ENCODE results near the gene USPL1.

USPL1 gene

DNA sequence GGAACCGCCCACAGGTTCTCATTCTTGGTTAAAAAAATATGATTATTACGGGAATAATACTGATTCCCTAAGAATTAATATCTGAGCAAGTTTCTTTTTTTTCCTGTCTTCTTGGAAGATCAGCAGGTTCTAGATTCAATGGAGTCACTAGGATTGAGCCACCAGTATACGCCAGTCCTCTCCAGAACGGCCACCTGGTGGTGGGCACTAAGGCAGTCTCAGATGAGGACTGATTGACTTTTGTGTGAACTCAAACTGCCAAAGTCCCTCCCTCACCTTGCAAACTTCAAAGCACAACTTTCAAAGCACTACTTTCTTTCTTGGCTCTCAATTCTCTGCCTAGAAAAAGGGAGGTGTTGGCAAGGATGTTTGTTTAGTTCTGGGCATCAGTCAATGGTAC lies 84.3 kb downstream of the USPL1 start:
- TF ChIP-seq, protein P1, sequence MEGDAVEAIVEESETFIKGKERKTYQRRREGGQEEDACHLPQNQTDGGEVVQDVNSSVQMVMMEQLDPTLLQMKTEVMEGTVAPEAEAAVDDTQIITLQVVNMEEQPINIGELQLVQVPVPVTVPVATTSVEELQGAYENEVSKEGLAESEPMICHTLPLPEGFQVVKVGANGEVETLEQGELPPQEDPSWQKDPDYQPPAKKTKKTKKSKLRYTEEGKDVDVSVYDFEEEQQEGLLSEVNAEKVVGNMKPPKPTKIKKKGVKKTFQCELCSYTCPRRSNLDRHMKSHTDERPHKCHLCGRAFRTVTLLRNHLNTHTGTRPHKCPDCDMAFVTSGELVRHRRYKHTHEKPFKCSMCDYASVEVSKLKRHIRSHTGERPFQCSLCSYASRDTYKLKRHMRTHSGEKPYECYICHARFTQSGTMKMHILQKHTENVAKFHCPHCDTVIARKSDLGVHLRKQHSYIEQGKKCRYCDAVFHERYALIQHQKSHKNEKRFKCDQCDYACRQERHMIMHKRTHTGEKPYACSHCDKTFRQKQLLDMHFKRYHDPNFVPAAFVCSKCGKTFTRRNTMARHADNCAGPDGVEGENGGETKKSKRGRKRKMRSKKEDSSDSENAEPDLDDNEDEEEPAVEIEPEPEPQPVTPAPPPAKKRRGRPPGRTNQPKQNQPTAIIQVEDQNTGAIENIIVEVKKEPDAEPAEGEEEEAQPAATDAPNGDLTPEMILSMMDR (IDR thresholded peaks at IDR 0.05; ENCODE audit: control extremely low read depth, extremely low read depth, low read depth, missing control alignments), result no peak
- DNase-seq (ENCODE audit: extremely low spot score), result no peak
- ChIA-PET POLR2A (no interaction called here), CTCF (interaction anchor here (2.5 kb wide), 1 partner anchor 33 kb away, joined by 6 read pairs; the partner anchor contains the start of gene ALOX5AP)

DNA sequence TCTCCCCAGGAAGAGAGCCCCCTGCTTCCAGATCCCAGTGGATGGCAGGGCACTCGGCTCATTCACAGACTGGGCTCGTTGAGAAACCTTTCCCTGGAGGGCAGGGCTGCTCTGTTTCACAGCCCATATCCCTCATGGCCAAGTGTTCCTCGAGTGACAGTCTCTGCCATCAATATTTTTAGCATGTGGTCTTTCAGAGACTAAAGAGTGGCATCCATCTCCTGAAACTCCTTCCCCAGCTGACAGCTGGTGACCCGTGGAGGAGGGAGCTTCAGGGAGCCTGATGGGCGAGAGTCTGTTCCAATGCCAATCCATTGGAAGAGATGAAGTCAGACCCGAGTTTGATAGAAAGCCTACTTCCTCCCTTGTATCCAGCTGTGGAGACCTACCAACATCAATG lies 86.9 kb downstream of the USPL1 start:
- TF ChIP-seq, protein P1 (IDR thresholded peaks at IDR 0.05; ENCODE audit: control extremely low read depth, extremely low read depth, low read depth, missing control alignments), result no peak
- POLR2A ChIA-PET, result no interaction called here
- no peak for DNase-seq (ENCODE audit: extremely low spot score)
- CTCF ChIA-PET, result interaction anchor here (1.6 to 1.8 kb wide), 2 partner anchors 11 to 590 kb away, joined by 3 to 4 read pairs; no protein-coding TSS in a partner anchor

DNA sequence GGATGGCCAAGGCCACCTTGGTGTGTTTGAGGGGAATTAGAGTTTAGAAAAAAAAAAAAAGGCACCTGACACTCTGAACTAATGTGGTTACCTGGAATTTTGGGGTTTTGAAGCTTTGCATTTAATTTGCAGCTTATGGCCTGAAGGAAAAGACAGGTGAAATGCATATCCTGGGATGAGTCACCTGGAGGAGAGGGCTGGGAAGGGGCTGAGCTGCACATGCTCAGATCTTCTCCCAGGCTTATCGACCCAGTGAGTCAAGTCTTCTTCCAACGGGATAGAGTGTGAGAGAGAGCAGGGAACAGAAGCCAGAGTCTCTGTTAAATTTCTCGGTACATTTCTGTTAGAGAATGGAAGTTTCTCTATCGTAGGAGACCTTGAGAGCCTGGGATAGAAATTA lies 88.0 kb downstream of the USPL1 start:
- no peak for DNase-seq (ENCODE audit: extremely low spot score)
- ChIA-PET POLR2A (no interaction called here), CTCF (interaction anchor here (1.6 kb wide), 1 partner anchor 591 kb away, joined by 4 read pairs; no protein-coding TSS in a partner anchor)
- TF ChIP-seq, protein P1 (IDR thresholded peaks at IDR 0.05; ENCODE audit: control extremely low read depth, extremely low read depth, low read depth, missing control alignments), result no peak

DNA sequence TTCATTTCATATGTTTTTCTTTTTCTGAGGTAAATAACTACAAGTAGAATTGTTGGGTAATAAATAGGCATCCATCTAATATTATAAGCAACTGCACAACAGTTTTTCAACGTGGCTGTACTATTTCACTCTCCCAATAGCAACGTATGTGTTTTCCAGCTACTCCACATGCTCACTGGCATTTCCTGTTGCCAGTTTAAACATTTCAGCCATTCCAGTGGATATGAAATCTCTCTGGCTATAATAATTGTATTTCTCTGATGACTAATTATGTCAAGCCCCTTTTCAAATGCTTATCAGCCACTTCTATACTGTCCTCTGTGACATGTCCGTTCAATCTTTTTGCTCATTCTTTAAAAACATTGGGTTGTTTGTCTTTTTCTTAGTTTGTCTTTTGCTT lies 90.8 kb downstream of the USPL1 start:
- TF ChIP-seq, protein P1 (IDR thresholded peaks at IDR 0.05; ENCODE audit: control extremely low read depth, extremely low read depth, low read depth, missing control alignments), result no peak
- no peak for DNase-seq (ENCODE audit: extremely low spot score)
- POLR2A ChIA-PET, result no interaction called here
- CTCF ChIA-PET, result interaction anchor here (1.1 to 2.6 kb wide), 2 partner anchors 31 to 94 kb away, joined by 4 to 7 read pairs; no protein-coding TSS in a partner anchor

Data from GM10248 (cell line).